ENCODE results near the gene NOD2.
A peak's percentile ranks its signal among the peaks of the same experiment; 100 is the strongest.

Gene NOD2

DNA sequence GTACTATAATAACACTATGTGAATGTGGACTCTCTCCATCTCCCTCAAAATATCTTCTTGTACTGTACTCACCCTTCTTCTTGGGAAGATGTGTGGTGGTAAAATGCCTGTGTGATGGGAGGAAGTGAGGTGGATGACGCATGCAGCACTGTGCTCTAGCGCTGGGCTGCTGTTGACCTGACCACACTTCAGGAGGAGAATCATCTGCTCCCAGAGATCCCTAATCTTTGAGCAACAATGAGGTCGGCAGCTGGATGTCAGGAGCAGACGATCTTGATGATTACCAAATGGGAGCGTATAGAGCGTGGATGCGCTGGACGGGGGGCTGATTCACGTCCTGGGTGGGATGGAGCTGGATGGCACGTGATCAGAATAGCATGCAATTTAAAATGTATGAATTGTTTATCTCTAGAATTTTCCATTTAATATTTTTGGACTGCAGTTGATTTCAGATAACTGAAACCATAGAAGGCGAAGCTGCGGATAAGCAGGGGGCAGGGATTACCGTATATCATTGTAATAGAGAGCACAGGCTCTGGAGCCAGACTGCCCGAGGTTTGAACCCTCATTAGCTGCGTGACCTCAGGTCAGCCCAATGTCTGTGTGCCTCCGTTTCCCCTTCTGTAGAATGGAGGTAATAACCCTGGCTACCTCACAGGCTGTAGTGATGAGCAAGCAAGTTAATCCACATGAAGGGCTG is 24.8 kb downstream of the NOD2 start:
- no peak for DNase-seq

- DNase-seq, result no peak
These were observed 25.5 kb downstream of the NOD2 start for GRCh38 chr16:50718761-50719400.

DNA sequence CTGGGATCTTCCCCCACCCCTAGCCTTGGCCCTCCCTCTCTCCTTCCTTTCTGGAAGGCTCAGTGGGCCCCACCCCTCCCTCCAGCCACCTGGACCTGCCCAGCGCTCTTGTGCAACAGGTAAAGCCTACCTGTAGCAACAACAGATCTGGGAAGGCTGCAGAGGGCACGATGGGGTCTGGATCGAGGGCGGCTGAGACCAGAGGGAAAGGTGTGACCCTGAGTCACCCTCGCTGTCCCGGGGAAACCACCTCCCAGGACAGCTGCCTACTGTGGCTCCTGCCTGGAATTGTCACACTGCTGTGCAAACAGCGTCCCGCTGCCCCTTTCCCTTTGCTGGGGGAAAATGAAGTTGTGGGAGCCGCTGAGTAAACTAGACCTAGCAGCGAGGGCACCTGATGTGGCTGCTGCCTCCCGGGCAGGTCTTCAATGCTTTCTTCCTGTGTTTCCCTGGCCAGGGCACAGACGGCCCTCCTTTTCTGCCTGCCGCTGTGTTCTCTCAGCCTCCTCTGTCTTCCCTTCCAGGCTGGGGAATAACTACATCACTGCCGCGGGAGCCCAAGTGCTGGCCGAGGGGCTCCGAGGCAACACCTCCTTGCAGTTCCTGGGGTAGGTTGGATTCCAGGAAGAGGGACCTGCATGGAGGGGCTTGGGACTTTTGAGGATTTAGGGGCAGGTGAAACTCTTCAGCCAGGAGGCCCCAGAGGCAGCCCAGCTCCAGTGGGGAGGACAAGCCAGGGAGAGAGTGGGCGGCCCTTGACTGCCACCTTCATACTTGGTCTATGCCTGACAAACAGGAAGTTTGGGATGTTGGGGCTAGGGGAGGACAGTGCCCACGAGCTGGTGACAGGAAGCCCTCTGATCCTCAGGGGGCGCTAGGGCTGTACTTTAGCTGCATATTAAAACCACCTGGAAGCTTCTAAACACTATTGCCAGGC is 26.3 kb downstream of the NOD2 start:
- DNase-seq, result no peak

DNA sequence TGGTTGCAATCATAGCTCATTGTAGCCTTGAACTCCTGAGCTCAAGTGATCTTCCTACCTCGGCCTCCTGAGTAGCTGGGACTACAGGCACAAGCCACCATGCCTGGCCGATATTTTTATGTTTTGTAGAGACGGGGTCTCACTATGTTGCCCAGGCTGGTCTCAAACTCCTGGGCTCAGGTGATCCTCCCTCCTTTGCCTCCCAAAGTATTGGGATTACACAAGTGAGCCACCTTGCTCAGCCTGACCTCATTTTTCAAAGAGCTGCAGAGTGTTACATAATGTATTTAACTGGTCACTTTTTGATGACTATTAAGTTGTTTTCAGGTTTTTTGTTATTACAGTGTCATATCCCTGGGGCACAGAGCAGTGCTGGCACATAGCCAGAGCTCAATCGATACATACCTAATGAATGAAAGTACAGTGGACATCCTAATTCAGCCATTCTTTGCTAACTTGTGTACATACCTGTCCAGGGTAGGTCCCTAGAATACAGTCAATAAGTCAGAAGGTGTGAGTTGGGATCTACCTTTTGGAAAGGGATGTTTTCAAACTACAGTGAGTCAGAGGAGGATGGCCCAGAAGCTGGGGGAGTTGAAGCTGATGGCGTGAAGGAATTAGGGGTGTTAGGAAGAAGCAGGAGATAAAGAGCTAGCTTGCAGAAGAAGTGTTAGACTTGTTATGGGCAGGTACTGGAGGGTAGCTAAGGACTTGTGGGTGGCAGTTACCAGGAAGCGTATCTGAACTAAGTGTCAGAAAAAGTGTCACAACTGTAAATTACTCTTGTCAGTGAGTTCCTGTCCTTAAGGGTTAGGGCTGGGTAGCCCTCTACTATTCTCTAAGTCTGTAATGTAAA is 28.4 kb downstream of the NOD2 start:
- DNase-seq, result no peak

DNA sequence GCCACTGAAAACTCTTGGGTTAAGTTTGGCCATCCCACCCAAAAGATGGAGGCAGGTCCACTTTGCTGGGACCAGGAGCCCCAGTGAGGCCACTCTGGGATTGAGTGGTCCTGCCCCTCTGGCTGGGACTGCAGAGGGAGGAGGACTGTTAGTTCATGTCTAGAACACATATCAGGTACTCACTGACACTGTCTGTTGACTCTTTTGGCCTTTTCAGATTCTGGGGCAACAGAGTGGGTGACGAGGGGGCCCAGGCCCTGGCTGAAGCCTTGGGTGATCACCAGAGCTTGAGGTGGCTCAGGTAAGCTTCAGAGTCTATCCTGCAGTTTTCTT is 29.0 kb downstream of the NOD2 start:
- no peak for DNase-seq

DNA sequence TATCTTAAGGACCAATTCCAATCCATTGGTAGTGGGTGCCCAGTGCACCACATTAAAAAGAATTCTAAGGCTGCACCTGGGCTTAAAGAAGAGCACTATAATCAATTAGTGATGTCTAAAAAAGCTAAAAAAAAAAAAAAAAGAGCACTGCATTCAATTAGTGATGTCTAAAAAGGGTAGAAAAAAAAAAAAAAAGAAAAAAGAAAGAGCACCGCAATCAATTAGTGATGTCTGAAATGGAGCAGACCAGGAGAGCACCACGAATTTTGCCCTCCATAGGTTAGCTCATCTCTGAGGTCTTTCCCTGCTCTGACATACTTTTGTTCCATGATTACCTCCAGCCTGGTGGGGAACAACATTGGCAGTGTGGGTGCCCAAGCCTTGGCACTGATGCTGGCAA is 29.6 kb downstream of the NOD2 start:
- DNase-seq, result no peak

DNA sequence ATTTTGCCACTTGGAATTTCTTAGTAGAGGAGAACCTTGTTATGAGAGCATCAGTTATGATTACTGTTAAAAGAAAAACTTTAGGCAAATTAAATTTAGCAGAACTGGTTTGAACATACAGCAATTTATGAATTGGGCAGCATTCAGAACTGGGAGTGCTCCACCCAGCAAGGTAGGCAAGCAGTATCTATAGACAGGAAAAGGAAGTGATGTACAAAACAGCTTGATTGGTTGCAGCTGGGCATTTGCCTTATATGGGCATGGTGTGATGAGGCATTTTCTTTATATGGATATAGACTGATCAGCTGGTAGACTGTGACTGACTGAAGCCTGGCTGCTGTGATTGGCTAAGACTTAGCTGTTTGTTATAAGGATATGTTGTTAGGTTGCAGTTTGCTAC is 30.9 kb downstream of the NOD2 start:
- DNase-seq, result no peak

GRCh38 chr16:50731130-50731988 is 38.0 kb downstream of the NOD2 start:
- no peak for DNase-seq

GRCh38 chr16:50731989-50732832 is 38.8 kb downstream of the NOD2 start:
- no peak for DNase-seq

DNA sequence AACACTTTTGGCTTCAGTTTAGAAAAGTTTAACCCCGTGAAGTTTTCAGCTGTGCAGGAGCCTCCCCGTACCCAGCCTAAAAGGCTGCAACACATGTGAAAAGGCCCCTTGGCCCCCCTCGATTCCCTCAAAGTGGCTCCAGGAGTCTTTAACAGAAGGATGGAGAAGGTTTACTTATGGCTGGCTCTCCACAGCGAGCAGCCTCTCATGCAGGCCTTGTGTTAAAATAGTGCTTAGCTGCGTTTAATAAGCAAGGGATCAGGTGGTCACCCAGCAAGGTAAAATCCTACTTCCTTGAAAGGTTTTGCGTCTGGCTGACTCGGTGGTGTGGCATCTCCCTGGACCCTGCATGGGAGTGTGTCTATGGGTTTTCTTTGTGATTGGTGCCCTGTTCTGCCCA is 40.1 kb downstream of the NOD2 start:
- no peak for DNase-seq

GRCh38 chr16:50735629-50736122 is 42.3 kb downstream of the NOD2 start:
- no peak for DNase-seq

DNA sequence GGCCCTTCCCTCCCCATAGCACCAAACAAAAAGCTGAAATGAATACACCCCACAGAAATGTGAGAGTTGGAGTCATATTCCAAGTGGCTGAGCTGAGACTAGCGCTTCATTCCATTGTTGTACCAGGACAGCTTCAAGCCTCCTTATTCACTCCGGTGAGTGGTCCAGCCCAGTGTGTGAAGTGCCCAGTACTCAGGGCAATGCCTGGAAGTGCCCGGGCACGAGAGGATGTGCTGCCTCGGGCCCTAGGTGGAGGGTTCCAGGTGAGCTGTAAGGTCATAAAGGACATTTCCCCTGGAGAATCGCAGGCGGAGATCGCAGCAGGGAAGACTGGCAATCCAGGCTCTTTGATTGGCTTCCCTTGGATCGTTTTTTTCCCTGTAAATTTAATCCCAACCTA is 43.0 kb downstream of the NOD2 start:
- DNase-seq, result no peak

DNA sequence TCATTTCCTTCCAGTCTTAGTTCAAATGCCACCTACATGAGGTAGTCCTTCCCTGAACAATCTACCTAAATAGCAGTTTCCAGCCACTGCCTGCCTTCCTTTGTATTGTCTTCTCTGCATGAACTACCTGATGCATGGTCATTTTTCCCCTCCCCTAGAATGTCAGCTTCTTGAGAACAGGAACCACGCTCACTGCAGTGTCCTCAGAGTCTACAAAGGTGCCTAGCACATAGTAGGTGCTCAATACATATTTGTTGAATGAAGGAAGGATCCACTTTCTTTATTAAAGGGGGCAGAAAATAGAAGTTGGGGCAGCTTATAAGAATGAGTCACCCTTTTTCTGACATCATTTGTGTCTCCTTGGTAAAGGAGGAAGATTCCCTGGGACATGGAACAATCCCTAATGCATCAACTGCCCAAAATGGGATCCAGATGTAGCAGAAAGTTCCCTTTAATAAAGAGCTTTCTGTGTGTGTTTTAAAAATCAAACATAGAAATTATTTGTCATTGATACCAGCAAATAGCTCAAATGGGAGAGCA is 44.1 kb downstream of the NOD2 start:
- no peak for DNase-seq

DNA sequence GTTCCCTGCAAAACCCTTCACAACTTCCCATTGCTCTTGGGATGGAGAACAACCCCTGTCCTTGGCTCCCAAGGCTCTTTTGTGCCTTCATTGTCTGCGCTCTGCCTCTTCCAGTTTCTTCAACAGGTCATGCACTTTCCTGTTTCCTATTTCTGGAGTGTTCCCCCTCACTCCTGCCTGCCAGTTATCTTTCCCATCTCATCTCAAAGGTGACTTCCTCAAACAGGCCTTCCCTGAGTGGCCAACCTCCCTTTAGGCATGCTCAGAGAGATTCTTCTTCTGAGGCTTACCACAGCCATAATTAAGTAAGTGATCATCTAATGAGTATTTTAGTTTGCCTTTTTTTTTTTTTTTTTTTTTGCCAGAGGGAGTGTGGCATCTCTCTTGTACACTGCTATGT is 45.6 kb downstream of the NOD2 start:
- DNase-seq, result no peak

GRCh38 chr16:50740736-50741135 is 47.3 kb downstream of the NOD2 start:
- no peak for DNase-seq

- no peak for DNase-seq
These were observed 47.9 kb downstream of the NOD2 start for GRCh38 chr16:50741225-50741780.

GRCh38 chr16:50741781-50742575 is 48.6 kb downstream of the NOD2 start, which contains the start of gene CYLD:
TSS of gene CYLD (plus strand) at chr16:50742086. CDS start at chr16:50749699, 7,613 bp downstream.
- DNase-seq, result peak; percentile 99

DNA sequence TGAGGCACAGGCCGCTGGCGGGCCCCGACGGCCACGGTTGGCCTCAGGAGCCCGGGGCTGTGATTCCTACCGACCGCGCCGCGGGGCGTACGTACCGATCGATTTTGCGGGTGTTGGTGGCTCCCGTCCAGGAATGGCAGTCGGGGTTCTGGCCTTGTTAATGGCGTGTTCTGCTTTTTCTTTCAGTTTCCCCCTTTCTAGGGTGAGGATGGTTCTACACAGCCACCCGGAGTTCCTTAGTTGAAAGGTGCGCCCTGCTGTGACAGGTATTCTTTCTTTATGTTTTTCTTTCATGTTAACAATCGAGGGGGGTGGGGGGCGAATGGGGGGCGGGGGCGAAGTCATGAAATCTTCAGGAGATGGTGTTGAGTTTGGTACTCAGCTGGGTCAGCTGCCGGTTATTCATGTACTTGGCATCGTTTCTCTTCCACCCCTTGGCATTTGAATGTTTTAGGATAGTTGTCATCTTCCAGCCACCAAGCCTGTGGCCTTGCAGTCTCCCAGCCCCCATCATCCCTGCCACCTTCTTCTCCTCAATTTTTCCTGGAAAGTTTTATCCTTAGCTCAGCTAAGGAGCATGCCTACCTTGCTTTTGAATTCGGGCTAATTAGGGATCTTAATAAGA is 49.3 kb downstream of the NOD2 start:
- no peak for DNase-seq

Measured in NCI-H774 (cell line).